SK-N-SH (cell line): ENCODE data around the gene PEF1. TPM values are rescaled to one million over a fixed set of nuclear protein-coding genes. Genes with fewer than 3 reads are reported as not detected.

ENCODE experiments used
- CTCF ChIA-PET: fragments of 300-600, 350-600 bp; formaldehyde crosslinking; extraction: SDS; loops from one replicate; lab custom pipeline; 2021; lab: Yijun Ruan, JAX
- POLR2A ChIA-PET: fragments of 350-600 bp; sonication (Branson Sonifier 250); formaldehyde crosslinking; extraction: SDS; loops from one replicate; lab custom pipeline; 2020; ENCODE audit warnings: antibody characterized with exemption, inconsistent platforms; lab: Yijun Ruan, JAX
- DNase-seq: peaks from one replicate; pipeline ENCODE4 v3.0.0; 2012
- H2AFZ ChIP-seq: fragments of 200-600 bp; sonication (generic); 2 replicates; pipeline ENCODE4 v1.8.1; 2016; ENCODE audit warnings: antibody characterized with exemption, mild to moderate bottlenecking, low read depth
- H3F3A ChIP-seq: fragments of 200-600 bp; sonication (generic); replicated peaks from 2 replicates; pipeline ENCODE3; 2016; ENCODE audit warnings: antibody characterized with exemption, mild to moderate bottlenecking; ENCODE audit not compliant: insufficient read depth
- H3K27ac ChIP-seq, 2 experiments: fragments of 200-500 bp in 1 of 2; fragments of 200-600 bp in 1 of 2; sonication (Bioruptor generic) in 1 of 2; sonication (generic), shearing (Covaris generic) in 1 of 2; 2 replicates each; pipeline versions ENCODE4 v1.5.1 to v1.6.1; 2014 to 2016; ENCODE audit warnings: low read depth in 2 of 2, inconsistent platforms in 1 of 2, low read length in 1 of 2, mild to moderate bottlenecking in 1 of 2, mixed read lengths in 1 of 2
- H3K27me3 ChIP-seq: fragments of 200-600 bp; sonication (generic), shearing (Covaris generic); 2 replicates; pipeline ENCODE4 v1.6.1; 2016; ENCODE audit warnings: mixed run types; ENCODE audit not compliant: insufficient read depth
- H3K36me3 ChIP-seq, 2 experiments: fragments of 200-500 bp in 1 of 2; fragments of 200-600 bp in 1 of 2; sonication (Bioruptor generic) in 1 of 2; sonication (generic) in 1 of 2; replicated peaks in 1 of 2; 2 replicates each; pipeline versions ENCODE3 to v1.5.1; 2014 to 2016; ENCODE audit warnings: low read length in 1 of 2, mild to moderate bottlenecking in 1 of 2; ENCODE audit not compliant: insufficient read depth in 2 of 2, control insufficient read depth in 1 of 2
- H3K4me1 ChIP-seq, 2 experiments: fragments of 200-500 bp in 1 of 2; fragments of 200-600 bp in 1 of 2; sonication (Bioruptor generic) in 1 of 2; sonication (generic), shearing (Covaris generic) in 1 of 2; 2 replicates each; pipeline versions ENCODE4 v1.5.1 to v1.6.1; 2014 to 2016; ENCODE audit warnings: low read depth in 1 of 2, low read length in 1 of 2, mixed run types in 1 of 2; ENCODE audit not compliant: insufficient read depth in 2 of 2, control insufficient read depth in 1 of 2
- H3K4me2 ChIP-seq: fragments of 200-600 bp; sonication (generic), shearing (Covaris generic); 2 replicates; pipeline ENCODE4 v1.6.1; 2017; ENCODE audit warnings: mixed run types
- H3K4me3 ChIP-seq, 2 experiments: fragments of 200-500 bp in 1 of 2; fragments of 200-600 bp in 1 of 2; sonication (Bioruptor generic) in 1 of 2; sonication (generic), shearing (Covaris generic) in 1 of 2; 2 replicates each; pipeline versions ENCODE4 v1.5.1 to v1.8.1; 2014 to 2016; ENCODE audit warnings: low read depth in 2 of 2, inconsistent platforms in 1 of 2, low read length in 1 of 2, mild to moderate bottlenecking in 1 of 2, mixed read lengths in 1 of 2, moderate library complexity in 1 of 2
- H3K79me2 ChIP-seq: fragments of 200-600 bp; sonication (generic); 2 replicates; pipeline ENCODE4 v1.8.1; 2017; ENCODE audit warnings: mild to moderate bottlenecking; ENCODE audit not compliant: insufficient read depth
- H3K9ac ChIP-seq: fragments of 200-600 bp; sonication (generic); 2 replicates; pipeline ENCODE4 v1.6.1; 2017; ENCODE audit warnings: mixed run types
- H3K9me2 ChIP-seq: fragments of 200-600 bp; sonication (generic); 2 replicates; pipeline ENCODE4 v1.6.1; 2017; ENCODE audit warnings: mixed run types
- H3K9me3 ChIP-seq: fragments of 200-600 bp; sonication (generic); 2 replicates; pipeline ENCODE4 v1.6.1; 2017; ENCODE audit warnings: mixed run types, mild to moderate bottlenecking, moderate library complexity
- H4K20me1 ChIP-seq: fragments of 200-600 bp; sonication (generic); 2 replicates; pipeline ENCODE4 v1.6.1; 2017; ENCODE audit warnings: mild to moderate bottlenecking, mixed run types; ENCODE audit not compliant: insufficient read depth
- EZH2phosphoT487 ChIP-seq: fragments of 200-600 bp; sonication (generic); IDR thresholded peaks from 2 replicates; pipeline ENCODE4 v1.6.1; 2017; ENCODE audit warnings: low read depth, mixed run types, mild to moderate bottlenecking, antibody characterized with exemption, moderate library complexity, borderline replicate concordance
- FOSL2 ChIP-seq: IDR thresholded peaks from 2 replicates; pipeline ENCODE4 v1.4.0; 2012; ENCODE audit warnings: low read depth, mild to moderate bottlenecking, moderate library complexity, borderline replicate concordance
- FOXJ3 ChIP-seq: sonication (generic); formaldehyde crosslinking; IDR thresholded peaks from 2 replicates; pipeline ENCODE4 v1.5.1; 2020; ENCODE audit warnings: mild to moderate bottlenecking, missing genetic modification reagents
- GABPA ChIP-seq: IDR thresholded peaks from 2 replicates; pipeline ENCODE4 v1.4.0; 2012; ENCODE audit warnings: low read depth, mild to moderate bottlenecking
- JUND ChIP-seq: IDR thresholded peaks from 2 replicates; pipeline ENCODE4 v1.4.0; 2012
- MEF2A ChIP-seq: IDR thresholded peaks from 2 replicates; pipeline ENCODE4 v1.4.0; 2012; ENCODE audit warnings: low read depth, borderline replicate concordance
- NRF1 ChIP-seq: IDR thresholded peaks from 2 replicates; pipeline ENCODE4 v1.6.1; 2012; ENCODE audit warnings: low read depth, mild to moderate bottlenecking, low read length
- RAD21 ChIP-seq: IDR thresholded peaks from 2 replicates; pipeline ENCODE4 v1.6.1; 2012; ENCODE audit warnings: mild to moderate bottlenecking, low read length
- RXRA ChIP-seq: IDR thresholded peaks from 2 replicates; pipeline ENCODE4 v1.4.0; 2012; ENCODE audit warnings: low read depth, mild to moderate bottlenecking, borderline replicate concordance
- TCF12 ChIP-seq: IDR thresholded peaks from 2 replicates; pipeline ENCODE4 v1.4.0; 2012
- WGBS: methylation state at CpG from one replicate; pipeline ENCODE4 v1.1.6; 2017; ENCODE audit warnings: low lambda C conversion rate; 5-methylcytosine and 5-hydroxymethylcytosine counted together
- polyA plus RNA-seq, 3 experiments: library from polyadenylated mRNA; depleted of rRNA; stranded (reverse); fragments of >200 nt; gene quantifications; 2 replicates each; pipeline ENCODE4 v1.2.3, GENCODE V29; 2012
- TF ChIP-seq, protein P1 (sequence below): fragments of 150-350 bp; IDR thresholded peaks from 2 replicates; pipeline ENCODE4 v1.6.1; 2017; ENCODE audit warnings: antibody characterized with exemption, low read length, low read depth, borderline replicate concordance
- TF ChIP-seq, protein P2 (sequence below): IDR thresholded peaks from 2 replicates; pipeline ENCODE4 v1.6.1; 2012; ENCODE audit warnings: mild to moderate bottlenecking, low read depth, low read length, moderate library complexity
- TF ChIP-seq, protein P3 (sequence below): IDR thresholded peaks from 2 replicates; pipeline ENCODE4 v1.4.0; 2012; ENCODE audit warnings: low read depth, borderline replicate concordance
- TF ChIP-seq, protein P4 (sequence below): IDR thresholded peaks from 2 replicates; pipeline ENCODE4 v1.4.0; 2012; ENCODE audit warnings: low read depth, borderline replicate concordance

Gene PEF1
- polyA plus RNA-seq, 1 of the 3 experiments (the other 2 are of a cell fraction) = 51.9 TPM

DNA sequence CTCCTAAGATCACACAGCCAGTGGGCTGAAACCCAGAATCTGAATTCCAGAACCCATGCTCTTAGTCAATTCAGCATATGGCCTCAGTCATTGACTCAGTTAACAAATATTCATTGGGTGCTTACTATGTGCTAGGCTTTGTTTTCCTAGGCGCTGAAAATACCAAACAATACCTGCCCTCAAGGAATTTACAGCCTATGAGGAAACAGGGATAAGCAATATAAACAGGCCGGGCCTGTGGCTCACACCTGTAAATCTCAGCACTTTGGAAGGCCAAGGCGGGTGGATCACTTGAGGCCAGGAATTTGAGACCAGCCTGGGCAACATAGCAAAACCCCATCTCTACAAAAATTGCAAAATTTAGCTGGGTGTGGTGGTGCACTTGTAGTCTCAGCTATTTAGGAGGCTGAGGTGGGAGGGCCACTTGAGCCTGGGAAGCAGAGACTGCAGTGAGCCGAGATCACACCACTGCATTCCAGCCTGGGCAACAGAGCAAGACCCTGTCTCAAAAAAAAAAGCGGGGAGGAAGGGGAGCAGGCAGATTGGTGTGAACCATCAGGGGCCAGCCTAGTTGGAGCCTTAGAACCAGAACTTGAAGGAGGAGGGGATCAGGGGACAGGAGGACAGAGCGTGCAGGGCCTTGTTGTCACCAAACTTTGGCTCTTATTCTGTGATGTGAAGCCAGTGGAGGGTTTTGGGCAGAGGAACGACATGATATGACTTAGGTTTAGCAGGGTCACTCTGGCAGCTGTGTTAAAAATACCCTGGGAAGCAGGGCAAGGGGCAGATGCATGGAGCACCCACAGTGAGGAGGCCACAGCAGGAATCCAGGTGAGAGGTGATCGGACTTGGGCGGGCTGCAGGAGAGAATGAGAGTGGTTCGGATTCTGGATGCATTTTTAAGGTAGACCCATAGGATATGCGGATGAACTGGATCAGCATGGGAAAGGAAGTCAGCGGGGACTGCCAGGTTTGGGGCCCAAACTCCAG is 62.6 kb downstream of the PEF1 start:
- Histone ChIP-seq H3K9me2 (no peaks in the 10 kb centered on the region), H3K4me3 (no peak overlapping the region), H3K4me2 (no peak overlapping the region), H4K20me1 (no peaks in the 10 kb centered on the region), H3K36me3 (no peaks in the 10 kb centered on the region), H3K9ac (no peak overlapping the region), H3F3A (no peaks in the 10 kb centered on the region), H3K4me1 (peaks cover 0 to 12% of the 10 kb centered on the region in 2 experiments; a peak in 2 of 4 replicates), H3K9me3 (no peaks in the 10 kb centered on the region), H3K27ac (no peak overlapping the region), H2AFZ (no peak overlapping the region), H3K79me2 (no peaks in the 10 kb centered on the region), H3K27me3 (no peaks in the 10 kb centered on the region)
- ChIA-PET POLR2A (no interaction called here), CTCF (interaction anchor here (0.7 to 2.1 kb wide), 7 partner anchors 12 to 160 kb away, joined by 3 to 5 read pairs (median 4); no protein-coding TSS in a partner anchor)
- WGBS = 89% methylated on average over 12 of the region's 12 CpGs
- TF ChIP-seq JUND = no peak
- TF ChIP-seq GABPA = no peak
- TF ChIP-seq, protein P1, sequence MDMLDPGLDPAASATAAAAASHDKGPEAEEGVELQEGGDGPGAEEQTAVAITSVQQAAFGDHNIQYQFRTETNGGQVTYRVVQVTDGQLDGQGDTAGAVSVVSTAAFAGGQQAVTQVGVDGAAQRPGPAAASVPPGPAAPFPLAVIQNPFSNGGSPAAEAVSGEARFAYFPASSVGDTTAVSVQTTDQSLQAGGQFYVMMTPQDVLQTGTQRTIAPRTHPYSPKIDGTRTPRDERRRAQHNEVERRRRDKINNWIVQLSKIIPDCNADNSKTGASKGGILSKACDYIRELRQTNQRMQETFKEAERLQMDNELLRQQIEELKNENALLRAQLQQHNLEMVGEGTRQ = no peak
- TF ChIP-seq FOXJ3 (CRISPR knock-in tag) = no peak
- no peak for TF ChIP-seq RAD21
- no peak for TF ChIP-seq FOSL2
- TF ChIP-seq, protein P2, sequence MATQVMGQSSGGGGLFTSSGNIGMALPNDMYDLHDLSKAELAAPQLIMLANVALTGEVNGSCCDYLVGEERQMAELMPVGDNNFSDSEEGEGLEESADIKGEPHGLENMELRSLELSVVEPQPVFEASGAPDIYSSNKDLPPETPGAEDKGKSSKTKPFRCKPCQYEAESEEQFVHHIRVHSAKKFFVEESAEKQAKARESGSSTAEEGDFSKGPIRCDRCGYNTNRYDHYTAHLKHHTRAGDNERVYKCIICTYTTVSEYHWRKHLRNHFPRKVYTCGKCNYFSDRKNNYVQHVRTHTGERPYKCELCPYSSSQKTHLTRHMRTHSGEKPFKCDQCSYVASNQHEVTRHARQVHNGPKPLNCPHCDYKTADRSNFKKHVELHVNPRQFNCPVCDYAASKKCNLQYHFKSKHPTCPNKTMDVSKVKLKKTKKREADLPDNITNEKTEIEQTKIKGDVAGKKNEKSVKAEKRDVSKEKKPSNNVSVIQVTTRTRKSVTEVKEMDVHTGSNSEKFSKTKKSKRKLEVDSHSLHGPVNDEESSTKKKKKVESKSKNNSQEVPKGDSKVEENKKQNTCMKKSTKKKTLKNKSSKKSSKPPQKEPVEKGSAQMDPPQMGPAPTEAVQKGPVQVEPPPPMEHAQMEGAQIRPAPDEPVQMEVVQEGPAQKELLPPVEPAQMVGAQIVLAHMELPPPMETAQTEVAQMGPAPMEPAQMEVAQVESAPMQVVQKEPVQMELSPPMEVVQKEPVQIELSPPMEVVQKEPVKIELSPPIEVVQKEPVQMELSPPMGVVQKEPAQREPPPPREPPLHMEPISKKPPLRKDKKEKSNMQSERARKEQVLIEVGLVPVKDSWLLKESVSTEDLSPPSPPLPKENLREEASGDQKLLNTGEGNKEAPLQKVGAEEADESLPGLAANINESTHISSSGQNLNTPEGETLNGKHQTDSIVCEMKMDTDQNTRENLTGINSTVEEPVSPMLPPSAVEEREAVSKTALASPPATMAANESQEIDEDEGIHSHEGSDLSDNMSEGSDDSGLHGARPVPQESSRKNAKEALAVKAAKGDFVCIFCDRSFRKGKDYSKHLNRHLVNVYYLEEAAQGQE = no peak
- TF ChIP-seq, protein P3, sequence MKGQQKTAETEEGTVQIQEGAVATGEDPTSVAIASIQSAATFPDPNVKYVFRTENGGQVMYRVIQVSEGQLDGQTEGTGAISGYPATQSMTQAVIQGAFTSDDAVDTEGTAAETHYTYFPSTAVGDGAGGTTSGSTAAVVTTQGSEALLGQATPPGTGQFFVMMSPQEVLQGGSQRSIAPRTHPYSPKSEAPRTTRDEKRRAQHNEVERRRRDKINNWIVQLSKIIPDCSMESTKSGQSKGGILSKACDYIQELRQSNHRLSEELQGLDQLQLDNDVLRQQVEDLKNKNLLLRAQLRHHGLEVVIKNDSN = no peak
- TF ChIP-seq RXRA = no peak
- no peak for TF ChIP-seq TCF12
- TF ChIP-seq, protein P4, sequence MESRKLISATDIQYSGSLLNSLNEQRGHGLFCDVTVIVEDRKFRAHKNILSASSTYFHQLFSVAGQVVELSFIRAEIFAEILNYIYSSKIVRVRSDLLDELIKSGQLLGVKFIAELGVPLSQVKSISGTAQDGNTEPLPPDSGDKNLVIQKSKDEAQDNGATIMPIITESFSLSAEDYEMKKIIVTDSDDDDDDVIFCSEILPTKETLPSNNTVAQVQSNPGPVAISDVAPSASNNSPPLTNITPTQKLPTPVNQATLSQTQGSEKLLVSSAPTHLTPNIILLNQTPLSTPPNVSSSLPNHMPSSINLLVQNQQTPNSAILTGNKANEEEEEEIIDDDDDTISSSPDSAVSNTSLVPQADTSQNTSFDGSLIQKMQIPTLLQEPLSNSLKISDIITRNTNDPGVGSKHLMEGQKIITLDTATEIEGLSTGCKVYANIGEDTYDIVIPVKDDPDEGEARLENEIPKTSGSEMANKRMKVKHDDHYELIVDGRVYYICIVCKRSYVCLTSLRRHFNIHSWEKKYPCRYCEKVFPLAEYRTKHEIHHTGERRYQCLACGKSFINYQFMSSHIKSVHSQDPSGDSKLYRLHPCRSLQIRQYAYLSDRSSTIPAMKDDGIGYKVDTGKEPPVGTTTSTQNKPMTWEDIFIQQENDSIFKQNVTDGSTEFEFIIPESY = no peak
- TF ChIP-seq MEF2A = no peak
- TF ChIP-seq NRF1 = no peak
- TF ChIP-seq EZH2phosphoT487 = no peak
- no peak for DNase-seq
